GM19463 (cell line): ENCODE data around the gene NPHS2.
"Not testable (repeated sequence)": the region's sequence is repeated elsewhere in the genome, so short reads cannot be mapped to it uniquely, and the experiment has no call there.

Source experiments
- ATAC-seq: cut with Tn5 transposase; IDR thresholded peaks from one replicate; pipeline ENCODE4 v1.9.1; 2021; ENCODE audit warnings: mild to moderate bottlenecking, moderate library complexity; ENCODE audit not compliant: unreplicated experiment

The NPHS2 gene

GRCh38 chr1:179548666-179549367 lies 26.9 kb downstream of the NPHS2 start:
- no peak for ATAC-seq

GRCh38 chr1:179547021-179547535 lies 28.7 kb downstream of the NPHS2 start:
- ATAC-seq: no peak

- ATAC-seq: no peak
Measured at GRCh38 chr1:179545321-179545720, 30.4 kb downstream of the NPHS2 start.

GRCh38 chr1:179541774-179542173 lies 34.0 kb downstream of the NPHS2 start:
- no peak for ATAC-seq

GRCh38 chr1:179530352-179530751 lies 45.4 kb downstream of the NPHS2 start:
- ATAC-seq: no peak

- no peak for ATAC-seq
Measured at GRCh38 chr1:179529482-179530195, 46.1 kb downstream of the NPHS2 start.

GRCh38 chr1:179518544-179518943 lies 57.2 kb downstream of the NPHS2 start:
- not testable (repeated sequence) for ATAC-seq

GRCh38 chr1:179516976-179517705 lies 58.6 kb downstream of the NPHS2 start:
- ATAC-seq: no peak

GRCh38 chr1:179510038-179510437 lies 65.7 kb downstream of the NPHS2 start:
- ATAC-seq: peak; percentile 84

GRCh38 chr1:179509384-179509783 lies 66.4 kb downstream of the NPHS2 start:
- no peak for ATAC-seq

GRCh38 chr1:179506199-179506598 lies 69.5 kb downstream of the NPHS2 start:
- ATAC-seq: no peak
